Adrenal gland (tissue), 5 donors: Measurements from ENCODE around the gene SHF.

Experiments
- CTCF ChIP-seq, 6 experiments: fragments of 450-650 bp in 4 of 6; fragments of 200-600 bp in 2 of 6; sonication (generic) in 1 of 6; IDR thresholded peaks; 1 replicate in 5 of 6; 2 replicates in 1 of 6; pipeline versions ENCODE4 v1.5.1 to v1.8.0; 2016 to 2021; ENCODE audit warnings: antibody characterized with exemption in 6 of 6, mild to moderate bottlenecking in 2 of 6, moderate library complexity in 1 of 6
- POLR2A ChIP-seq, 2 donors: fragments of 450-650 bp; IDR thresholded peaks; one replicate each; pipeline ENCODE4 v1.6.1; 2017; ENCODE audit warnings: antibody characterized with exemption in 2 of 2, mild to moderate bottlenecking in 2 of 2, moderate library complexity in 1 of 2
- donor health status: DM: no; HTN: no; CAD: no.

DNA sequence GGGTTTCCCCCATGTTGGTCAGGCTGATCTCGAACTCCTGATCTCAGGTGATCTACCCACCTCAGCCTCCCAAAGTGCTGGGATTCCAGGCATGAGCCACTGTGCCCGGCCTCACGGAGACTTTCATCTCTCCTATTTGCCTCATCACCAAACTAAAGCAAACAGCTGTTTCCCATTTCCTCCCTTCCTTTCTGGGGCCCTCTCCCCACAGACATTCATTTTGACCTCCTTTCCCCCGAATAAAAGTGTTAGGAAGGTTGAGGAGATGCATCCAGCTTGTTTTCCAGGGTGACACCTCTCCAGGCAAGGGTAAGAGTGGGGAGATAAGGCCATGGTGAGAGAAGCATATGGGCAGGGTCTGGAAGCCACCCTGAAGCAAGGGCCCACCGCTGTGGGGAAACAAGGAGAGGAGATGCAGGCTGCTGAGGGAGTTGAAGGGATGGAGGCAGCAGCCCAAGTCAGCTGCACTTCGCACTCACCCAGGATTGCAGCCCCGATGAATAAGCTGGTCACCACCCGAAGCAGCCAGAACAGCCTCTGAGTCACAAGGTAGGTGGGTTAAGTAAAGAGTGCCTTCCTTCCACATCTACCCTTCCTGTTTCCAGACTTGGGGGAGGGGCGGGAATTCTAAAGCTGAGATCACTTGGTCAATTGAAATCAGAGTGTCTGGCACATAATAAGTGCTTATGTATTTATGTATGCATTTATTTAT lies 65.9 kb downstream of the SHF start:
- TF ChIP-seq POLR2A (IDR thresholded peaks at IDR 0.05) (no peak), CTCF (IDR thresholded peaks at IDR 0.05) (no peak)
